ENCODE measurements around the gene TBRG4. TPM values are rescaled to one million over a fixed set of nuclear protein-coding genes. Genes with fewer than 3 reads are reported as not detected.
"Not testable (repeated sequence)": the region's sequence is repeated elsewhere in the genome, so short reads cannot be mapped to it uniquely, and the experiment has no call there.

Gene TBRG4
- total RNA-seq, 2 donors from 2014 or later: 91.0 to 147 TPM

DNA sequence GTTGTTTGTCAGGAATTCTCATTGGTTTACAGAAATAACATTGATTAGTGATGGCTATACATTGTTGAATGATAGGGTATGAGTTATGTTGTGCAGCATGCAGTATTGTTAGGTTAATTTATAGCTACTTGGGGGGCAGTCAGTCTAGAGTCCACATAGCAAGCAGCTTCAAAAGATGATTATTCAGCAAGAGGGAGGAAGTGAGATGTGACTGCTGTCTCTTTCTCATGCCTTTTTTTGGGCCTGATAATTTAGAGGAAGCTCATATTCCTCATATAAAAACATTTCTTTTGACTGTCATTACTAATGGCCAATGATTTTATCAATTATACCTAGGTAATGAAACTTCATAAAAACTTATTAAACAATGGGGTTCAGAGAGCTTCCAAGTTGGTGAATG lies 3.4 kb upstream of the TBRG4 start:
- H3K27ac ChIP-seq: no peak overlapping the region
- H3K4me1 ChIP-seq: no peaks in the 10 kb centered on the region
- no peak overlapping the region for H3K9ac ChIP-seq (ENCODE audit: low read depth in 2 of 2, low read length in 2 of 2)
- no peaks in the 10 kb centered on the region for H3K36me3 ChIP-seq
- TF ChIP-seq, protein P1, sequence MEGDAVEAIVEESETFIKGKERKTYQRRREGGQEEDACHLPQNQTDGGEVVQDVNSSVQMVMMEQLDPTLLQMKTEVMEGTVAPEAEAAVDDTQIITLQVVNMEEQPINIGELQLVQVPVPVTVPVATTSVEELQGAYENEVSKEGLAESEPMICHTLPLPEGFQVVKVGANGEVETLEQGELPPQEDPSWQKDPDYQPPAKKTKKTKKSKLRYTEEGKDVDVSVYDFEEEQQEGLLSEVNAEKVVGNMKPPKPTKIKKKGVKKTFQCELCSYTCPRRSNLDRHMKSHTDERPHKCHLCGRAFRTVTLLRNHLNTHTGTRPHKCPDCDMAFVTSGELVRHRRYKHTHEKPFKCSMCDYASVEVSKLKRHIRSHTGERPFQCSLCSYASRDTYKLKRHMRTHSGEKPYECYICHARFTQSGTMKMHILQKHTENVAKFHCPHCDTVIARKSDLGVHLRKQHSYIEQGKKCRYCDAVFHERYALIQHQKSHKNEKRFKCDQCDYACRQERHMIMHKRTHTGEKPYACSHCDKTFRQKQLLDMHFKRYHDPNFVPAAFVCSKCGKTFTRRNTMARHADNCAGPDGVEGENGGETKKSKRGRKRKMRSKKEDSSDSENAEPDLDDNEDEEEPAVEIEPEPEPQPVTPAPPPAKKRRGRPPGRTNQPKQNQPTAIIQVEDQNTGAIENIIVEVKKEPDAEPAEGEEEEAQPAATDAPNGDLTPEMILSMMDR (IDR thresholded peaks at IDR 0.05): no peak
- no peak for DNase-seq
- H3K4me3 ChIP-seq: no peak overlapping the region
- no peaks in the 10 kb centered on the region for H3K9me3 ChIP-seq
- H3K27me3 ChIP-seq: no peaks in the 10 kb centered on the region
- intact Hi-C loops (cut with DNase I): loop anchor here (5.0 to 10.0 kb wide), 2 partner anchors 133 to 510 kb away; partner anchors contain the start of gene OGDH

DNA sequence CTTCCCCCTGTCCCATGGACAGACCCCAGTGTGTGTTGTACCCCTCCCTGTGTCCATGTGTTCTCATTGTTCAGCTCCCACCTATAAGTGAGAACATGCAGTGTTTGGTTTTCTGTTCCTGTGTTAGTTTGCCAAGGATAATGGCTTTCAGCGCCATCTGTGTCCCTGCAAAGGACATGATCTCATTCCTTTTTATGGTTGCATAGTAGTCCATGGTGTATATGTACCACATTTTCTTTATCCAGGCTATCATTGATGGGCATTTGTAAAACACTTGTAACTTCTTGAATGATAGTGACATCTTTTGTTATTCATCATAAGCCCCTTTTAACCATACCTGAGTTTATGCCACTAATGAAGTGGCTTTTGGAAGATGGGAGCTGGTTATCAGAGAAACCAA lies 2.8 kb upstream of the TBRG4 start:
- H3K9ac ChIP-seq (ENCODE audit: low read depth in 2 of 2, low read length in 2 of 2); H3K36me3 ChIP-seq; H3K4me1 ChIP-seq; H3K9me3 ChIP-seq; DNase-seq; H3K27me3 ChIP-seq; H3K27ac ChIP-seq; H3K4me3 ChIP-seq: not testable (repeated sequence)
- intact Hi-C loops (cut with DNase I): loop anchor here (10.0 kb wide), 1 partner anchor 509 kb away; the partner anchor contains the start of gene OGDH

DNA sequence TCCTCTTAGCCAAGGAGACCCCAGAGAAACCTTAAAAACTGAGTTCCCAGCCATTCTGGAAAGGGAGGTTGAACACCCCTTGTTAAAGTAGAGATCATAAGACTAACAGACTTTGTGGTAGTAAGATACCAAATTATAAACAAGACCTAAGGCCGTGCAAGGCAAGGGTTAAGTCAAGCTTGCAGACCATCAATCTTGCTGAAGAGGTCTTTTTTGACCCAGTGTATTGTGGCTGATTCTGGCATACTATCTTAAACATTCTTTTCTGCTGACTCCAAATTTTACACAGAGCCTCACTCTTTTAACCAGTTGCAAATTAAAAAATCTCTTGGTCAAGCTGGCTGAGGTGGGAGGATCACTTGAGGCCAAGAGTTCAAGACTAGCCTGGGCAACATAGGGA lies 1.2 kb upstream of the TBRG4 start:
- H3K9me3 ChIP-seq: no peaks in the 10 kb centered on the region
- no peaks in the 10 kb centered on the region for H3K27me3 ChIP-seq
- no peak overlapping the region for H3K9ac ChIP-seq (ENCODE audit: low read depth in 2 of 2, low read length in 2 of 2)
- H3K4me3 ChIP-seq: no peak overlapping the region
- TF ChIP-seq, protein P1 (IDR thresholded peaks at IDR 0.05): no peak
- no peak overlapping the region for H3K27ac ChIP-seq
- peaks cover 13% of the 10 kb centered on the region for H3K4me1 ChIP-seq
- peaks cover 5% of the 10 kb centered on the region for H3K36me3 ChIP-seq
- no peak for DNase-seq
- intact Hi-C loops (cut with DNase I): loop anchor here (10.0 kb wide), 1 partner anchor 508 kb away; the partner anchor contains the start of gene OGDH

DNA sequence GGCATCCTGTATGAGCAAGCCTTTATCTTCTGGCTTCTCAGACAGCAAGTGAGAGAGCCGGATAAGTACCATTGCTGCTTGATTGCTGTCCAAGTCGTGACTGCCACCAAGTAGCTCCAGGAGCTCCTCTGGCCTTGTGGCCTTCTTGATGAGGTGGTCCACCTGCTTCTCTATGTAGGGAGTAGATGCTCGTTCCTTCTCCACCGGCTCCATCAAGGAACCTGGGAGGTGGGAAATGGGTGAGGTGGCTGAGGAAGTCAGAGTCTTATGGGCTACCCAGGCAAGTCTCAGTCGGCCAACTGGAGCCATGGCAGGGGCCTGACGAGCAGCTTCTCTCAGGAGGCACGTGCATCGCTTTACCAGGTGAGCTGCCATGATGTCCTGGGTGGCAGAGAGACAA lies 2.6 kb downstream of the TBRG4 start:
- peaks cover 30% of the 10 kb centered on the region for H3K36me3 ChIP-seq
- H3K9me3 ChIP-seq: no peaks in the 10 kb centered on the region
- TF ChIP-seq, protein P1 (IDR thresholded peaks at IDR 0.05): no peak
- H3K27me3 ChIP-seq: no peaks in the 10 kb centered on the region
- no peak overlapping the region for H3K4me3 ChIP-seq
- no peak overlapping the region for H3K27ac ChIP-seq
- DNase-seq: no peak
- no peak overlapping the region for H3K9ac ChIP-seq (ENCODE audit: low read depth in 2 of 2, low read length in 2 of 2)
- intact Hi-C loops (cut with DNase I): no loop called here
- H3K4me1 ChIP-seq: peaks cover 13% of the 10 kb centered on the region

DNA sequence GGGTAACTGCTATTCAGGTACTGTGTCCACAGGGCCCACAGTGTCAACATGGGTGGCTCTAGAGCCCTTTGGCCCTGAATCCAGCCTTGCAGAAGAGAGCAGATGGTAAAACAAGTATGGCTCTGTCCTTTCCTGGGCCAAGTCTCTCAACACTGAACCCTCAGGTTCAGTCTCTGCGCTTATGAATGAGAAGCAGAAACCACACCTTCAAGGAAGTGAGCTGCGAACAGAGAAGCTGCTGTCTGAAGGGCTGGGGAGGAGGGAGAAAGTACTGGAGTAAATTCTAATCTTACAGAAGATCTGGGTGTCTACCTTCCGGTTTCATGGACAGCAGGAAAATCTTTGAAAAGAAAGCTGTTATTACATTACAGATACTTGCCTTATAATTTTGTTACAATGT lies 4.1 kb downstream of the TBRG4 start:
- no peak overlapping the region for H3K9ac ChIP-seq (ENCODE audit: low read depth in 2 of 2, low read length in 2 of 2)
- H3K9me3 ChIP-seq: no peaks in the 10 kb centered on the region
- no peak overlapping the region for H3K27ac ChIP-seq
- DNase-seq: no peak
- H3K4me3 ChIP-seq: no peak overlapping the region
- intact Hi-C loops (cut with DNase I): no loop called here
- H3K4me1 ChIP-seq: peaks cover 13% of the 10 kb centered on the region
- H3K27me3 ChIP-seq: no peaks in the 10 kb centered on the region
- H3K36me3 ChIP-seq: peaks cover 43% of the 10 kb centered on the region
- TF ChIP-seq, protein P1 (IDR thresholded peaks at IDR 0.05): no peak

DNA sequence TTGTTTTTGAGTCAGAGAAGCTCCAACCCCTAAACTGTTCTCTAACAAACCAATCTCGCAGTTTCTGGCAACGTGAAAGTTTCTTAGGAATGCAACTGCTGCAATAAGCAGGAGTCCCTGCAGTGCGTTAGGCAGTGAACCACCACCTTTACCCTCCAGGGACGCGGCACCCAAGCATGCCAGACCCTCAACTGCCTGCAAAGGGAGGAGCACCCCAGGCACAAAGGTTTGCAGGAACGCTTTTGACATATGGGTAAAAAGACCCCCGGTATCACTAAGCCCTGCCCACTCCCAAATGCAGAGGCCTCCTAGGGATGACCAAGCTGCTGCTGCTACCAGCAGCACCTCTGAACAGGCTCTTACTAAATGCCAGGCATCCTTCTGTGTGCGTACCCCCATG lies 4.7 kb downstream of the TBRG4 start:
- peaks cover 49% of the 10 kb centered on the region for H3K36me3 ChIP-seq
- intact Hi-C loops (cut with DNase I): no loop called here

More for the DNA sequence above, 4.7 kb downstream of the TBRG4 start:
- H3K4me1 ChIP-seq: peaks cover 13% of the 10 kb centered on the region
- H3K4me3 ChIP-seq: no peak overlapping the region
- TF ChIP-seq, protein P1 (IDR thresholded peaks at IDR 0.05): no peak
- no peaks in the 10 kb centered on the region for H3K9me3 ChIP-seq
- H3K27me3 ChIP-seq: no peaks in the 10 kb centered on the region
- no peak overlapping the region for H3K27ac ChIP-seq
- DNase-seq: no peak
- no peak overlapping the region for H3K9ac ChIP-seq (ENCODE audit: low read depth in 2 of 2, low read length in 2 of 2)

Measured in colonic mucosa (tissue), 4 donors.